ENCODE measurements around the gene AGTRAP. TPM values are rescaled to one million over a fixed set of nuclear protein-coding genes. Genes with fewer than 3 reads are reported as not detected.

Gene AGTRAP
- total and polyA plus RNA-seq, 9 of the 15 experiments (the other 6 are each of a cell fraction or from before 2014, with no cell fraction given): 26.8 to 105 (median 57.5) TPM

DNA sequence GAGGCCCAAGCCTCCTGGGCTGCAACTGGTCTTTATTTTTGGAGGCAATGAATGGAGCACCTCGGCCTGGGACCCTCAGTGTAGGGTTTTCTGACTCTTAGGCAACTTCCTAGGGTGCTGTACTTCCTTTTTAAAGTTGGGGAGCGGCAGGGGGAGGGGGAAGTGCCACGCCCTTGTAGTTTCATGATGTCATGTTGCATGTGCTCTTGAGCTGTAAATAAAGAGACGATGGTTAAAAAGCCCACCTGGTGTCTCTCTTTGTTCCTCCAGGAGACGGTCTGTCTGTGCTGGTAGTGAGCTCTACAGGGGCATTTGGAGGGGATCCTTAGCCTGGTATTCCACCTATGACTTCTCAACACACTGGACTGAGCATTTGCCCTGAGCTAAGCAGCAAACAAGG is 10.3 kb upstream of the AGTRAP start:
- Histone ChIP-seq H3K4me3 (no peak overlapping the region), H4K20me1 (replicated peaks; ENCODE audit: control insufficient read depth, insufficient read depth, low read length) (no peaks in the 10 kb centered on the region), H3K36me3 (ENCODE audit: control insufficient read depth, insufficient read depth, low read length) (no peaks in the 10 kb centered on the region), H2AFZ (ENCODE audit: low read depth, low read length) (peak overlapping the region; percentile 35), H3K4me2 (ENCODE audit: insufficient read depth, low read length) (no peak overlapping the region), H3K27me3 (ENCODE audit: control insufficient read depth in 2 of 2, insufficient read depth in 2 of 2, low read length in 2 of 2) (no peaks in the 10 kb centered on the region), H3K9ac (ENCODE audit: insufficient read depth in 1 of 2, low read depth in 2 of 2, low read length in 2 of 2) (no peak overlapping the region; a peak in 1 of 4 replicates), H3K9me3 (replicated peaks; ENCODE audit: control insufficient read depth, insufficient read depth, low read depth, low read length) (no peaks in the 10 kb centered on the region), H3K79me2 (ENCODE audit: control insufficient read depth, insufficient read depth, low read length) (no peaks in the 10 kb centered on the region), H3K9me1 (ENCODE audit: control insufficient read depth, insufficient read depth, low read length) (peaks cover 5% of the 10 kb centered on the region), H3K27ac (ENCODE audit: extremely low read depth, low read depth, low read length) (no peak overlapping the region), H3K4me1 (replicated peaks in 1 of 2; ENCODE audit: control insufficient read depth in 2 of 2, insufficient read depth in 2 of 2, low read length in 2 of 2) (peaks cover 25 to 33% of the 10 kb centered on the region in 2 experiments)
- BruUV-seq (replicated peaks): no TSS peak
- CTCF ChIA-PET (ENCODE audit: low intra/inter-chr PET ratio): no interaction called here
- DNase-seq (ENCODE audit: extremely low read depth in 1 of 4, low spot score in 3 of 4) (no peak), ATAC-seq (peak; percentile 29), FAIRE-seq (no peak)
- in situ Hi-C loops (cut with MboI): no loop called here
- POLR2A ChIA-PET: interaction anchor here (0.5 to 2.7 kb wide), 7 partner anchors 16 to 183 kb away, joined by 3 to 12 read pairs (median 4); no protein-coding TSS in a partner anchor
- intact Hi-C loops (cut with micrococcal nuclease): loop anchor here (10.0 kb wide), 1 partner anchor 691 kb away; no protein-coding TSS in a partner anchor
- WGBS (ENCODE audit: insufficient coverage, low coverage, missing lambda C conversion rate): 30% methylated on average over 5 of the region's 5 CpGs
- TF ChIP-seq, protein P1, sequence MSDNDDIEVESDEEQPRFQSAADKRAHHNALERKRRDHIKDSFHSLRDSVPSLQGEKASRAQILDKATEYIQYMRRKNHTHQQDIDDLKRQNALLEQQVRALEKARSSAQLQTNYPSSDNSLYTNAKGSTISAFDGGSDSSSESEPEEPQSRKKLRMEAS (CRISPR knock-in tag; IDR thresholded peaks at IDR 0.05): peak; percentile 65; the same call in 1 of the 2 replicates
- TF ChIP-seq, protein P2, sequence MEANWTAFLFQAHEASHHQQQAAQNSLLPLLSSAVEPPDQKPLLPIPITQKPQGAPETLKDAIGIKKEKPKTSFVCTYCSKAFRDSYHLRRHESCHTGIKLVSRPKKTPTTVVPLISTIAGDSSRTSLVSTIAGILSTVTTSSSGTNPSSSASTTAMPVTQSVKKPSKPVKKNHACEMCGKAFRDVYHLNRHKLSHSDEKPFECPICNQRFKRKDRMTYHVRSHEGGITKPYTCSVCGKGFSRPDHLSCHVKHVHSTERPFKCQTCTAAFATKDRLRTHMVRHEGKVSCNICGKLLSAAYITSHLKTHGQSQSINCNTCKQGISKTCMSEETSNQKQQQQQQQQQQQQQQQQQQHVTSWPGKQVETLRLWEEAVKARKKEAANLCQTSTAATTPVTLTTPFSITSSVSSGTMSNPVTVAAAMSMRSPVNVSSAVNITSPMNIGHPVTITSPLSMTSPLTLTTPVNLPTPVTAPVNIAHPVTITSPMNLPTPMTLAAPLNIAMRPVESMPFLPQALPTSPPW (CRISPR knock-in tag; IDR thresholded peaks at IDR 0.05): peak; percentile 60
- TF ChIP-seq ZNF583 (CRISPR knock-in tag; IDR thresholded peaks at IDR 0.05): 0 out of 2 replicates have a peak, but pooled peaks have one; percentile 10
- TF ChIP-seq BRD4 (IDR thresholded peaks at IDR 0.05): no peak
- TF ChIP-seq, protein P3, sequence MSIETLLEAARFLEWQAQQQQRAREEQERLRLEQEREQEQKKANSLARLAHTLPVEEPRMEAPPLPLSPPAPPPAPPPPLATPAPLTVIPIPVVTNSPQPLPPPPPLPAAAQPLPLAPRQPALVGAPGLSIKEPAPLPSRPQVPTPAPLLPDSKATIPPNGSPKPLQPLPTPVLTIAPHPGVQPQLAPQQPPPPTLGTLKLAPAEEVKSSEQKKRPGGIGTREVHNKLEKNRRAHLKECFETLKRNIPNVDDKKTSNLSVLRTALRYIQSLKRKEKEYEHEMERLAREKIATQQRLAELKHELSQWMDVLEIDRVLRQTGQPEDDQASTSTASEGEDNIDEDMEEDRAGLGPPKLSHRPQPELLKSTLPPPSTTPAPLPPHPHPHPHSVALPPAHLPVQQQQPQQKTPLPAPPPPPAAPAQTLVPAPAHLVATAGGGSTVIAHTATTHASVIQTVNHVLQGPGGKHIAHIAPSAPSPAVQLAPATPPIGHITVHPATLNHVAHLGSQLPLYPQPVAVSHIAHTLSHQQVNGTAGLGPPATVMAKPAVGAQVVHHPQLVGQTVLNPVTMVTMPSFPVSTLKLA (conservative IDR thresholded peaks at IDR 0.05): peak; percentile 57 to 77
- no peak for TF ChIP-seq TARDBP (IDR thresholded peaks at IDR 0.05)
- TF ChIP-seq, protein P4, sequence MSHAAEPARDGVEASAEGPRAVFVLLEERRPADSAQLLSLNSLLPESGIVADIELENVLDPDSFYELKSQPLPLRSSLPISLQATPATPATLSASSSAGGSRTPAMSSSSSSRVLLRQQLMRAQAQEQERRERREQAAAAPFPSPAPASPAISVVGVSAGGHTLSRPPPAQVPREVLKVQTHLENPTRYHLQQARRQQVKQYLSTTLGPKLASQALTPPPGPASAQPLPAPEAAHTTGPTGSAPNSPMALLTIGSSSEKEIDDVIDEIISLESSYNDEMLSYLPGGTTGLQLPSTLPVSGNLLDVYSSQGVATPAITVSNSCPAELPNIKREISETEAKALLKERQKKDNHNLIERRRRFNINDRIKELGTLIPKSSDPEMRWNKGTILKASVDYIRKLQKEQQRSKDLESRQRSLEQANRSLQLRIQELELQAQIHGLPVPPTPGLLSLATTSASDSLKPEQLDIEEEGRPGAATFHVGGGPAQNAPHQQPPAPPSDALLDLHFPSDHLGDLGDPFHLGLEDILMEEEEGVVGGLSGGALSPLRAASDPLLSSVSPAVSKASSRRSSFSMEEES (CRISPR knock-in tag; IDR thresholded peaks at IDR 0.05): no peak
- TF ChIP-seq CREM (IDR thresholded peaks at IDR 0.05; ENCODE audit: low read depth): peak; percentile 37; the same call in 1 of the 2 replicates
- peak; percentile 50; the same call in 1 of the 2 replicates for TF ChIP-seq KLF6 (CRISPR knock-in tag; IDR thresholded peaks at IDR 0.05; ENCODE audit: borderline replicate concordance)
- TF ChIP-seq LARP7 (IDR thresholded peaks at IDR 0.05): no peak
- no peak for TF ChIP-seq NCOA1 (IDR thresholded peaks at IDR 0.05; ENCODE audit: low read depth)
- no peak for TF ChIP-seq FOXJ3 (CRISPR knock-in tag; IDR thresholded peaks at IDR 0.05)
- peak; percentile 80 for TF ChIP-seq ATF7 (IDR thresholded peaks at IDR 0.05)
- TF ChIP-seq KLF16 (IDR thresholded peaks at IDR 0.05): no peak
- TF ChIP-seq, protein P5, sequence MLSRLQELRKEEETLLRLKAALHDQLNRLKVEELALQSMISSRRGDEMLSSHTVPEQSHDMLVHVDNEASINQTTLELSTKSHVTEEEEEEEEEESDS (CRISPR knock-in tag; IDR thresholded peaks at IDR 0.05): no peak
- TF ChIP-seq SMAD4 (CRISPR knock-in tag; conservative IDR thresholded peaks at IDR 0.05): 0 out of 2 replicates have a peak, but pooled peaks have one; percentile 36
- no peak for TF ChIP-seq POLR3G (IDR thresholded peaks at IDR 0.05; ENCODE audit: extremely low read depth, insufficient read length, insufficient replicate concordance)
- TF ChIP-seq, protein P6, sequence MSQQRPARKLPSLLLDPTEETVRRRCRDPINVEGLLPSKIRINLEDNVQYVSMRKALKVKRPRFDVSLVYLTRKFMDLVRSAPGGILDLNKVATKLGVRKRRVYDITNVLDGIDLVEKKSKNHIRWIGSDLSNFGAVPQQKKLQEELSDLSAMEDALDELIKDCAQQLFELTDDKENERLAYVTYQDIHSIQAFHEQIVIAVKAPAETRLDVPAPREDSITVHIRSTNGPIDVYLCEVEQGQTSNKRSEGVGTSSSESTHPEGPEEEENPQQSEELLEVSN (IDR thresholded peaks at IDR 0.05; ENCODE audit: borderline replicate concordance in 1 of 2, extremely low read depth in 1 of 2, insufficient read depth in 1 of 2, insufficient read length in 1 of 2, low read depth in 1 of 2, low read length in 1 of 2, poor library complexity in 1 of 2, severe bottlenecking in 1 of 2): peak in 1 of 2 experiments; percentile 15
